T-helper 2 cell treated with Interferon-gamma antibody and Interleukin-4, amounts not matched to agents 5 μg/mL and 100 μg/mL, for 36 hours (primary cell): Measurements from ENCODE around the gene SLC15A1.

Experiments
- DNase-seq: peaks from one replicate; pipeline ENCODE4 v3.0.0; 2021; ENCODE audit warnings: low spot score
- H3K27ac Mint-ChIP-seq: one replicate; pipeline ENCODE4 v1.8.0; 2021; ENCODE audit warnings: mild to moderate bottlenecking, mixed read lengths
- H3K27me3 Mint-ChIP-seq: one replicate; pipeline ENCODE4 v1.8.0; 2021; ENCODE audit warnings: low read depth, mixed read lengths
- H3K36me3 Mint-ChIP-seq: one replicate; pipeline ENCODE4 v1.8.0; 2021; ENCODE audit warnings: low read depth, mixed read lengths
- H3K4me1 Mint-ChIP-seq: one replicate; pipeline ENCODE4 v1.8.0; 2021; ENCODE audit warnings: low read depth, mixed read lengths
- H3K4me3 Mint-ChIP-seq: one replicate; pipeline ENCODE4 v1.8.0; 2022; ENCODE audit warnings: mild to moderate bottlenecking, moderate library complexity, mixed read lengths
- H3K9me3 Mint-ChIP-seq: one replicate; pipeline ENCODE4 v1.8.0; 2021; ENCODE audit warnings: mixed read lengths

Gene SLC15A1

GRCh38 chr13:98658131-98658530 lies 94.3 kb downstream of the SLC15A1 start:
- Mint-ChIP-seq H3K4me3 (no peak overlapping the region), H3K36me3 (no peaks in the 10 kb centered on the region), H3K27ac (no peak overlapping the region), H3K4me1 (peaks cover 3% of the 10 kb centered on the region), H3K9me3 (no peaks in the 10 kb centered on the region), H3K27me3 (no peaks in the 10 kb centered on the region)
- no peak for DNase-seq

- Mint-ChIP-seq H3K4me3 (no peak overlapping the region), H3K4me1 (peaks cover 3% of the 10 kb centered on the region), H3K9me3 (no peaks in the 10 kb centered on the region), H3K27me3 (no peaks in the 10 kb centered on the region), H3K36me3 (no peaks in the 10 kb centered on the region), H3K27ac (no peak overlapping the region)
- DNase-seq: no peak
These were observed 94.9 kb downstream of the SLC15A1 start for GRCh38 chr13:98657506-98658085.

- DNase-seq: no peak
- H3K36me3 Mint-ChIP-seq: no peaks in the 10 kb centered on the region
- H3K9me3 Mint-ChIP-seq: no peaks in the 10 kb centered on the region
- no peaks in the 10 kb centered on the region for H3K27me3 Mint-ChIP-seq
- no peak overlapping the region for H3K27ac Mint-ChIP-seq
- H3K4me1 Mint-ChIP-seq: peaks cover 3% of the 10 kb centered on the region
- no peak overlapping the region for H3K4me3 Mint-ChIP-seq
These were observed 96.2 kb downstream of the SLC15A1 start for GRCh38 chr13:98656223-98656622.

- Mint-ChIP-seq H3K27me3 (no peaks in the 10 kb centered on the region), H3K27ac (no peak overlapping the region), H3K4me3 (no peak overlapping the region)
These were observed 98.9 kb downstream of the SLC15A1 start for GRCh38 chr13:98653463-98653985.

GRCh38 chr13:98652721-98653462 lies 99.6 kb downstream of the SLC15A1 start:
- H3K36me3 Mint-ChIP-seq: no peaks in the 10 kb centered on the region
- no peaks in the 10 kb centered on the region for H3K9me3 Mint-ChIP-seq
- H3K27ac Mint-ChIP-seq: no peak overlapping the region
- H3K27me3 Mint-ChIP-seq: no peaks in the 10 kb centered on the region
- H3K4me3 Mint-ChIP-seq: no peak overlapping the region
- no peak for DNase-seq
- H3K4me1 Mint-ChIP-seq: peaks cover 3% of the 10 kb centered on the region

More at GRCh38 chr13:98653463-98653985, 98.9 kb downstream of the SLC15A1 start:
- H3K9me3 Mint-ChIP-seq: no peaks in the 10 kb centered on the region
- H3K36me3 Mint-ChIP-seq: no peaks in the 10 kb centered on the region
- DNase-seq: peak; percentile 57
- peaks cover 3% of the 10 kb centered on the region for H3K4me1 Mint-ChIP-seq

- Mint-ChIP-seq H3K27me3 (peaks cover 4% of the 10 kb centered on the region), H3K4me1 (peaks cover 3% of the 10 kb centered on the region), H3K4me3 (no peak overlapping the region), H3K27ac (no peak overlapping the region), H3K36me3 (no peaks in the 10 kb centered on the region), H3K9me3 (no peaks in the 10 kb centered on the region)
- no peak for DNase-seq
These were observed 100.2 kb downstream of the SLC15A1 start for GRCh38 chr13:98652276-98652675.

- no peak overlapping the region for H3K4me3 Mint-ChIP-seq
- H3K9me3 Mint-ChIP-seq: no peaks in the 10 kb centered on the region
- peaks cover 6% of the 10 kb centered on the region for H3K27me3 Mint-ChIP-seq
- peaks cover 3% of the 10 kb centered on the region for H3K4me1 Mint-ChIP-seq
- no peaks in the 10 kb centered on the region for H3K36me3 Mint-ChIP-seq
- no peak overlapping the region for H3K27ac Mint-ChIP-seq
- no peak for DNase-seq
These were observed 100.7 kb downstream of the SLC15A1 start for GRCh38 chr13:98651744-98652143.

GRCh38 chr13:98650396-98651107 lies 101.9 kb downstream of the SLC15A1 start:
- H3K4me1 Mint-ChIP-seq: peaks cover 3% of the 10 kb centered on the region
- H3K27ac Mint-ChIP-seq: no peak overlapping the region
- H3K27me3 Mint-ChIP-seq: peaks cover 9% of the 10 kb centered on the region
- no peak for DNase-seq
- H3K36me3 Mint-ChIP-seq: no peaks in the 10 kb centered on the region
- no peak overlapping the region for H3K4me3 Mint-ChIP-seq
- no peaks in the 10 kb centered on the region for H3K9me3 Mint-ChIP-seq

- Mint-ChIP-seq H3K27me3 (peaks cover 12% of the 10 kb centered on the region), H3K4me1 (peaks cover 3% of the 10 kb centered on the region), H3K9me3 (no peaks in the 10 kb centered on the region), H3K4me3 (no peak overlapping the region), H3K36me3 (no peaks in the 10 kb centered on the region), H3K27ac (no peak overlapping the region)
- DNase-seq: no peak
These were observed 102.6 kb downstream of the SLC15A1 start for GRCh38 chr13:98649861-98650260.

GRCh38 chr13:98648686-98649085 lies 103.8 kb downstream of the SLC15A1 start:
- Mint-ChIP-seq H3K4me3 (no peak overlapping the region), H3K36me3 (no peaks in the 10 kb centered on the region), H3K4me1 (peaks cover 3% of the 10 kb centered on the region), H3K27ac (no peak overlapping the region), H3K9me3 (no peaks in the 10 kb centered on the region), H3K27me3 (peaks cover 17% of the 10 kb centered on the region)
- DNase-seq: no peak

GRCh38 chr13:98648141-98648540 lies 104.3 kb downstream of the SLC15A1 start:
- H3K9me3 Mint-ChIP-seq: no peaks in the 10 kb centered on the region
- no peak overlapping the region for H3K27ac Mint-ChIP-seq
- no peaks in the 10 kb centered on the region for H3K4me1 Mint-ChIP-seq
- H3K27me3 Mint-ChIP-seq: peaks cover 20% of the 10 kb centered on the region
- no peak overlapping the region for H3K4me3 Mint-ChIP-seq
- H3K36me3 Mint-ChIP-seq: no peaks in the 10 kb centered on the region
- no peak for DNase-seq

GRCh38 chr13:98647121-98647520 lies 105.4 kb downstream of the SLC15A1 start:
- no peak overlapping the region for H3K27ac Mint-ChIP-seq
- no peaks in the 10 kb centered on the region for H3K9me3 Mint-ChIP-seq
- no peaks in the 10 kb centered on the region for H3K36me3 Mint-ChIP-seq
- no peak overlapping the region for H3K4me3 Mint-ChIP-seq
- no peaks in the 10 kb centered on the region for H3K4me1 Mint-ChIP-seq
- no peak for DNase-seq
- peaks cover 20% of the 10 kb centered on the region for H3K27me3 Mint-ChIP-seq

- Mint-ChIP-seq H3K36me3 (no peaks in the 10 kb centered on the region), H3K27ac (no peak overlapping the region), H3K4me1 (no peaks in the 10 kb centered on the region), H3K9me3 (no peaks in the 10 kb centered on the region), H3K27me3 (peaks cover 23% of the 10 kb centered on the region), H3K4me3 (no peak overlapping the region)
- no peak for DNase-seq
These were observed 109.0 kb downstream of the SLC15A1 start for GRCh38 chr13:98643479-98643878.

- no peaks in the 10 kb centered on the region for H3K4me1 Mint-ChIP-seq
- H3K9me3 Mint-ChIP-seq: no peaks in the 10 kb centered on the region
- H3K4me3 Mint-ChIP-seq: no peak overlapping the region
- no peak overlapping the region for H3K27ac Mint-ChIP-seq
- no peak for DNase-seq
- peaks cover 14% of the 10 kb centered on the region for H3K27me3 Mint-ChIP-seq
- H3K36me3 Mint-ChIP-seq: no peaks in the 10 kb centered on the region
These were observed 111.4 kb downstream of the SLC15A1 start for GRCh38 chr13:98641075-98641474.
